Osteoblast (primary cell): ENCODE results near the gene EXOSC10. TPM values are rescaled to one million over a fixed set of nuclear protein-coding genes. Genes with fewer than 3 reads are reported as not detected.
A peak's percentile ranks its signal among the peaks of the same experiment; 100 is the strongest.
"Not testable (repeated sequence)": the region's sequence is repeated elsewhere in the genome, so short reads cannot be mapped to it uniquely, and the experiment has no call there.

Experiments
- DNase-seq: peaks from one replicate; pipeline ENCODE4 v3.0.0; 2011; ENCODE audit warnings: low spot score, mixed read lengths; ENCODE audit not compliant: insufficient read length; ENCODE audit errors: missing footprints
- H2AFZ ChIP-seq: 2 replicates; pipeline ENCODE4 v1.6.0; 2011; ENCODE audit warnings: mild to moderate bottlenecking, low read length
- H3K27ac ChIP-seq: 2 replicates; pipeline ENCODE4 v1.5.1; 2011; ENCODE audit warnings: mild to moderate bottlenecking, low read depth, low read length, moderate library complexity
- H3K27me3 ChIP-seq: 2 replicates; pipeline ENCODE4 v1.6.0; 2012; ENCODE audit warnings: mild to moderate bottlenecking, control low read depth, inconsistent platforms, low read length, moderate library complexity; ENCODE audit not compliant: insufficient read depth
- H3K36me3 ChIP-seq: 2 replicates; pipeline ENCODE4 v1.5.1; 2011; ENCODE audit warnings: mild to moderate bottlenecking, low read length, control low read depth, moderate library complexity; ENCODE audit not compliant: insufficient read depth
- H3K4me1 ChIP-seq: 2 replicates; pipeline ENCODE4 v1.5.1; 2011; ENCODE audit warnings: mild to moderate bottlenecking, low read length, control low read depth, moderate library complexity; ENCODE audit not compliant: insufficient read depth
- H3K4me2 ChIP-seq: 2 replicates; pipeline ENCODE4 v1.6.0; 2011; ENCODE audit warnings: mild to moderate bottlenecking, low read length; ENCODE audit not compliant: insufficient read depth
- H3K4me3 ChIP-seq: fragments of 200-600 bp; sonication (generic); 3 replicates; pipeline ENCODE4 v1.5.1; 2012; ENCODE audit warnings: mild to moderate bottlenecking, low read length, inconsistent platforms; ENCODE audit not compliant: insufficient read depth
- H3K79me2 ChIP-seq: 2 replicates; pipeline ENCODE4 v1.6.0; 2012; ENCODE audit warnings: mild to moderate bottlenecking, low read length, control low read depth, inconsistent platforms; ENCODE audit not compliant: insufficient read depth
- H3K9me3 ChIP-seq: 2 replicates; pipeline ENCODE4 v1.5.1; 2011; ENCODE audit warnings: low read depth, low read length, control low read depth
- H4K20me1 ChIP-seq: 2 replicates; pipeline ENCODE4 v1.6.0; 2012; ENCODE audit warnings: mild to moderate bottlenecking, low read length, control low read depth; ENCODE audit not compliant: insufficient read depth
- CTCF ChIP-seq: IDR thresholded peaks from 2 replicates; pipeline ENCODE4 v1.5.1; 2011; ENCODE audit warnings: mild to moderate bottlenecking, low read depth, low read length, moderate library complexity; ENCODE audit errors: extremely low read depth
- total RNA-seq: library from RNA; depleted of rRNA; stranded (reverse); fragments of >200 nt; gene quantifications from 2 replicates; pipeline ENCODE4 v1.2.3, GENCODE V29; 2012

The EXOSC10 gene
- total RNA-seq, 1 donor, result 43.4 TPM

GRCh38 chr1:11067716-11068599 is 31.7 kb downstream of the EXOSC10 start:
- no peaks in the 10 kb centered on the region for H3K27me3 ChIP-seq
- no peak overlapping the region for H3K4me3 ChIP-seq
- TF ChIP-seq CTCF, result no peak
- no peaks in the 10 kb centered on the region for H3K79me2 ChIP-seq
- DNase-seq, result peak; percentile 51
- no peak overlapping the region for H3K27ac ChIP-seq
- no peaks in the 10 kb centered on the region for H4K20me1 ChIP-seq
- H2AFZ ChIP-seq, result no peak overlapping the region
- no peaks in the 10 kb centered on the region for H3K9me3 ChIP-seq
- H3K4me2 ChIP-seq, result no peak overlapping the region
- peaks cover 75% of the 10 kb centered on the region for H3K36me3 ChIP-seq
- peaks cover 5% of the 10 kb centered on the region for H3K4me1 ChIP-seq

- H3K27ac ChIP-seq, result no peak overlapping the region
- no peak overlapping the region for H3K4me2 ChIP-seq
- peaks cover 12% of the 10 kb centered on the region for H3K4me1 ChIP-seq
- H2AFZ ChIP-seq, result no peak overlapping the region
- peaks cover 9% of the 10 kb centered on the region for H3K79me2 ChIP-seq
- no peaks in the 10 kb centered on the region for H4K20me1 ChIP-seq
- peak; percentile 13 for DNase-seq
- H3K27me3 ChIP-seq, result no peaks in the 10 kb centered on the region
- TF ChIP-seq CTCF, result no peak
- peaks cover 57% of the 10 kb centered on the region for H3K36me3 ChIP-seq
- no peak overlapping the region for H3K4me3 ChIP-seq
- H3K9me3 ChIP-seq, result no peaks in the 10 kb centered on the region
Measured at GRCh38 chr1:11065796-11066195, 33.9 kb downstream of the EXOSC10 start.

GRCh38 chr1:11064942-11065341 is 34.7 kb downstream of the EXOSC10 start:
- H3K27me3 ChIP-seq, result no peaks in the 10 kb centered on the region
- H3K27ac ChIP-seq, result no peak overlapping the region
- H3K4me3 ChIP-seq, result no peak overlapping the region
- H3K4me1 ChIP-seq, result peaks cover 15% of the 10 kb centered on the region
- DNase-seq, result peak; percentile 53
- no peaks in the 10 kb centered on the region for H4K20me1 ChIP-seq
- H3K79me2 ChIP-seq, result peaks cover 10% of the 10 kb centered on the region
- no peak overlapping the region for H3K4me2 ChIP-seq
- no peak overlapping the region for H2AFZ ChIP-seq
- TF ChIP-seq CTCF, result no peak
- peaks cover 53% of the 10 kb centered on the region for H3K36me3 ChIP-seq
- no peaks in the 10 kb centered on the region for H3K9me3 ChIP-seq

GRCh38 chr1:11063937-11064537 is 35.6 kb downstream of the EXOSC10 start:
- Histone ChIP-seq H3K4me1 (peaks cover 15% of the 10 kb centered on the region), H3K36me3 (peaks cover 44% of the 10 kb centered on the region), H3K79me2 (peaks cover 17% of the 10 kb centered on the region)
- not testable (repeated sequence) for H2AFZ ChIP-seq, DNase-seq, H3K27ac ChIP-seq, H3K4me2 ChIP-seq, H3K27me3 ChIP-seq, H3K9me3 ChIP-seq, H3K4me3 ChIP-seq, H4K20me1 ChIP-seq
- TF ChIP-seq CTCF, result peak; percentile 10
